T-helper 17 cell (primary cell): ENCODE results near the gene HARS1. TPM values are rescaled to one million over a fixed set of nuclear protein-coding genes. Genes with fewer than 3 reads are reported as not detected.
"Not testable (repeated sequence)": the region's sequence is repeated elsewhere in the genome, so short reads cannot be mapped to it uniquely, and the experiment has no call there.

Experiments
- ATAC-seq: fragments of 150-1000 bp; cut with Tn5 transposase; 2 replicates; pipeline ENCODE4 v1.10.0; 2021; ENCODE audit warnings: mild to moderate bottlenecking, moderate library complexity
- DNase-seq, 3 donors: peaks; one replicate each; pipeline versions ENCODE4 v3.0.0 to v3.0.0-alpha.2; 2020 to 2021
- H3K9me3 ChIP-seq: one replicate; pipeline ENCODE4 v1.7.0; 2013; ENCODE audit warnings: low read length, mild to moderate bottlenecking; ENCODE audit not compliant: control insufficient read depth, poor library complexity, severe bottlenecking
- H3K27ac Mint-ChIP-seq: one replicate; pipeline ENCODE4 v1.8.0; 2022; ENCODE audit warnings: mild to moderate bottlenecking, moderate library complexity, mixed read lengths
- H3K27me3 Mint-ChIP-seq: one replicate; pipeline ENCODE4 v1.8.0; 2022; ENCODE audit warnings: mixed read lengths
- H3K36me3 Mint-ChIP-seq: one replicate; pipeline ENCODE4 v1.8.0; 2022; ENCODE audit warnings: low read depth, mixed read lengths
- H3K4me1 Mint-ChIP-seq: one replicate; pipeline ENCODE4 v1.8.0; 2022; ENCODE audit warnings: mild to moderate bottlenecking, mixed read lengths
- H3K4me3 Mint-ChIP-seq: one replicate; pipeline ENCODE4 v1.8.0; 2022; ENCODE audit warnings: mild to moderate bottlenecking, moderate library complexity, mixed read lengths
- total RNA-seq, 4 donors: library from RNA in 2 of 4; stranded (reverse) in 2 of 4; gene quantifications; one replicate each; pipeline ENCODE4 v1.2.3 and lab custom pipeline; 2022 to 2026

HARS1 gene
- total RNA-seq, 2 donors from 2014 or later, result 44.8 to 49.3 TPM

- Mint-ChIP-seq H3K4me1 (peaks cover 14% of the 10 kb centered on the region), H3K27me3 (no peaks in the 10 kb centered on the region), H3K4me3 (no peak overlapping the region), H3K27ac (no peak overlapping the region), H3K36me3 (peaks cover 2% of the 10 kb centered on the region)
- ATAC-seq, result no peak
- H3K9me3 ChIP-seq, result no peaks in the 10 kb centered on the region
- no peak for DNase-seq
Measured at GRCh38 chr5:140671472-140672125, 19.6 kb downstream of the HARS1 start.

- H3K4me1 Mint-ChIP-seq, result peaks cover 18% of the 10 kb centered on the region
- not testable (repeated sequence) for ATAC-seq, H3K36me3 Mint-ChIP-seq, DNase-seq, H3K27me3 Mint-ChIP-seq, H3K9me3 ChIP-seq, H3K4me3 Mint-ChIP-seq, H3K27ac Mint-ChIP-seq
Measured at GRCh38 chr5:140671035-140671434, 20.1 kb downstream of the HARS1 start.

- Mint-ChIP-seq H3K27ac (peak within 1 kb of the TSS; percentile 96), H3K4me1 (peaks cover 27% of the 10 kb centered on the region), H3K27me3 (no peaks in the 10 kb centered on the region), H3K36me3 (peaks cover 10% of the 10 kb centered on the region), H3K4me3 (peak within 1 kb of the TSS; percentile 99)
- DNase-seq (peak; percentile 91 to 96 (median 94)), ATAC-seq (peak; percentile 93)
- H3K9me3 ChIP-seq, result no peaks in the 10 kb centered on the region
Measured at GRCh38 chr5:140664359-140665119, 26.6 kb downstream of the HARS1 start, which contains the start of gene WDR55. Gene WDR55 (plus strand): TSS chr5:140664904. CDS start chr5:140664913, 9 bp downstream.

GRCh38 chr5:140664030-140664358 is 27.2 kb downstream of the HARS1 start:
- Mint-ChIP-seq H3K4me1 (peaks cover 27% of the 10 kb centered on the region), H3K27me3 (no peaks in the 10 kb centered on the region), H3K27ac (peak overlapping the region; percentile 96), H3K4me3 (peak overlapping the region; percentile 99), H3K36me3 (peaks cover 10% of the 10 kb centered on the region)
- no peak for DNase-seq
- ATAC-seq, result no peak
- H3K9me3 ChIP-seq, result no peaks in the 10 kb centered on the region

GRCh38 chr5:140660371-140660770 is 30.8 kb downstream of the HARS1 start:
- not testable (repeated sequence) for H3K4me3 Mint-ChIP-seq, ATAC-seq, DNase-seq, H3K9me3 ChIP-seq, H3K27me3 Mint-ChIP-seq
- Mint-ChIP-seq H3K27ac (peak overlapping the region; percentile 3), H3K36me3 (peaks cover 15% of the 10 kb centered on the region), H3K4me1 (peaks cover 15% of the 10 kb centered on the region)

- no peaks in the 10 kb centered on the region for H3K9me3 ChIP-seq
- Mint-ChIP-seq H3K4me1 (peaks cover 12% of the 10 kb centered on the region), H3K36me3 (peaks cover 14% of the 10 kb centered on the region), H3K27me3 (no peaks in the 10 kb centered on the region), H3K4me3 (no peak overlapping the region), H3K27ac (peak overlapping the region; percentile 78)
- DNase-seq (no peak), ATAC-seq (no peak)
Measured at GRCh38 chr5:140658870-140659269, 32.3 kb downstream of the HARS1 start.

- Mint-ChIP-seq H3K27ac (peak overlapping the region; percentile 99), H3K4me3 (peak overlapping the region; percentile 99), H3K27me3 (no peaks in the 10 kb centered on the region), H3K36me3 (peaks cover 7% of the 10 kb centered on the region), H3K4me1 (peaks cover 33% of the 10 kb centered on the region)
- ATAC-seq, result no peak
- DNase-seq, result no peak
- no peaks in the 10 kb centered on the region for H3K9me3 ChIP-seq
Measured at GRCh38 chr5:140647042-140647419, 44.1 kb downstream of the HARS1 start.

- ATAC-seq (no peak), DNase-seq (no peak)
- Mint-ChIP-seq H3K36me3 (peaks cover under 1% of the 10 kb centered on the region), H3K27ac (peak overlapping the region; percentile 29), H3K27me3 (no peaks in the 10 kb centered on the region), H3K4me3 (peak overlapping the region; percentile 7), H3K4me1 (peaks cover 40% of the 10 kb centered on the region)
- no peaks in the 10 kb centered on the region for H3K9me3 ChIP-seq
Measured at GRCh38 chr5:140642718-140643117, 48.5 kb downstream of the HARS1 start.

- Mint-ChIP-seq H3K27ac (peak overlapping the region; percentile 77), H3K36me3 (no peaks in the 10 kb centered on the region), H3K4me3 (no peak overlapping the region), H3K4me1 (peaks cover 40% of the 10 kb centered on the region), H3K27me3 (no peaks in the 10 kb centered on the region)
- no peaks in the 10 kb centered on the region for H3K9me3 ChIP-seq
- ATAC-seq (no peak), DNase-seq (no peak)
Measured at GRCh38 chr5:140641716-140642115, 49.5 kb downstream of the HARS1 start.

GRCh38 chr5:140639148-140639981 is 51.8 kb downstream of the HARS1 start, which contains the start of gene TMCO6:
Gene TMCO6 (plus strand): TSS chr5:140639451. CDS start chr5:140639528, 77 bp downstream.
- Mint-ChIP-seq H3K36me3 (no peaks in the 10 kb centered on the region), H3K27ac (peak within 1 kb of the TSS; percentile 97), H3K27me3 (no peaks in the 10 kb centered on the region), H3K4me3 (peak within 1 kb of the TSS; percentile 94), H3K4me1 (peaks cover 33% of the 10 kb centered on the region)
- peak; percentile 99 for ATAC-seq
- no peaks in the 10 kb centered on the region for H3K9me3 ChIP-seq
- DNase-seq, result peak; percentile 91 to 99 (median 97)

- peak; percentile 1 for ATAC-seq
- not testable (repeated sequence) for H3K9me3 ChIP-seq, H3K27me3 Mint-ChIP-seq, H3K36me3 Mint-ChIP-seq, DNase-seq
- peak overlapping the region; percentile 94 for H3K4me3 Mint-ChIP-seq
- H3K27ac Mint-ChIP-seq, result peak overlapping the region; percentile 97
- H3K4me1 Mint-ChIP-seq, result peaks cover 34% of the 10 kb centered on the region
Measured at GRCh38 chr5:140638898-140639147, 52.3 kb downstream of the HARS1 start.

GRCh38 chr5:140637371-140638100 is 53.6 kb downstream of the HARS1 start:
- Mint-ChIP-seq H3K36me3 (no peaks in the 10 kb centered on the region), H3K4me1 (peaks cover 43% of the 10 kb centered on the region), H3K27me3 (no peaks in the 10 kb centered on the region), H3K4me3 (peak overlapping the region; percentile 67), H3K27ac (peak overlapping the region; percentile 57)
- no peaks in the 10 kb centered on the region for H3K9me3 ChIP-seq
- ATAC-seq (no peak), DNase-seq (no peak)
